GM19351 (cell line): ENCODE results near the gene PLSCR1.
"Not testable (repeated sequence)": the region's sequence is repeated elsewhere in the genome, so short reads cannot be mapped to it uniquely, and the experiment has no call there.

Experiments used
- ATAC-seq: cut with Tn5 transposase; IDR thresholded peaks from one replicate; pipeline ENCODE4 v1.9.1; 2021; ENCODE audit warnings: mild to moderate bottlenecking, moderate library complexity; ENCODE audit not compliant: unreplicated experiment

The PLSCR1 gene

GRCh38 chr3:146485297-146485696, 59.1 kb downstream of the PLSCR1 start:
- no peak for ATAC-seq

- ATAC-seq = no peak
Measured at GRCh38 chr3:146476094-146476740, 68.2 kb downstream of the PLSCR1 start.

GRCh38 chr3:146474976-146475375, 69.4 kb downstream of the PLSCR1 start:
- not testable (repeated sequence) for ATAC-seq

GRCh38 chr3:146473726-146474125, 70.7 kb downstream of the PLSCR1 start:
- ATAC-seq = no peak

- ATAC-seq = no peak
Measured at GRCh38 chr3:146472611-146473010, 71.8 kb downstream of the PLSCR1 start.

- no peak for ATAC-seq
Measured at GRCh38 chr3:146471012-146471411, 73.4 kb downstream of the PLSCR1 start.

- no peak for ATAC-seq
Measured at GRCh38 chr3:146470425-146470990, 73.9 kb downstream of the PLSCR1 start.

- peak; percentile 96 for ATAC-seq
Measured at GRCh38 chr3:146469150-146470017, 75.0 kb downstream of the PLSCR1 start, which contains the start of gene PLSCR2. PLSCR2 (minus strand) TSS chr3:146469561; CDS start chr3:146459904, 9,657 bp downstream.

- no peak for ATAC-seq
Measured at GRCh38 chr3:146468671-146469149, 75.7 kb downstream of the PLSCR1 start.

- ATAC-seq = no peak
Measured at GRCh38 chr3:146468234-146468633, 76.2 kb downstream of the PLSCR1 start.

GRCh38 chr3:146466604-146467003, 77.8 kb downstream of the PLSCR1 start:
- ATAC-seq = no peak

GRCh38 chr3:146465693-146466465, 78.5 kb downstream of the PLSCR1 start:
- ATAC-seq = no peak
